ENCODE results near the gene CIAO1. TPM values are rescaled to one million over a fixed set of nuclear protein-coding genes. Genes with fewer than 3 reads are reported as not detected.

Gene CIAO1
- total and polyA plus RNA-seq, 2 of the 8 experiments (the other 6 are each of a cell fraction or from before 2014, with no cell fraction given) = 63.7 to 99.2 TPM

DNA sequence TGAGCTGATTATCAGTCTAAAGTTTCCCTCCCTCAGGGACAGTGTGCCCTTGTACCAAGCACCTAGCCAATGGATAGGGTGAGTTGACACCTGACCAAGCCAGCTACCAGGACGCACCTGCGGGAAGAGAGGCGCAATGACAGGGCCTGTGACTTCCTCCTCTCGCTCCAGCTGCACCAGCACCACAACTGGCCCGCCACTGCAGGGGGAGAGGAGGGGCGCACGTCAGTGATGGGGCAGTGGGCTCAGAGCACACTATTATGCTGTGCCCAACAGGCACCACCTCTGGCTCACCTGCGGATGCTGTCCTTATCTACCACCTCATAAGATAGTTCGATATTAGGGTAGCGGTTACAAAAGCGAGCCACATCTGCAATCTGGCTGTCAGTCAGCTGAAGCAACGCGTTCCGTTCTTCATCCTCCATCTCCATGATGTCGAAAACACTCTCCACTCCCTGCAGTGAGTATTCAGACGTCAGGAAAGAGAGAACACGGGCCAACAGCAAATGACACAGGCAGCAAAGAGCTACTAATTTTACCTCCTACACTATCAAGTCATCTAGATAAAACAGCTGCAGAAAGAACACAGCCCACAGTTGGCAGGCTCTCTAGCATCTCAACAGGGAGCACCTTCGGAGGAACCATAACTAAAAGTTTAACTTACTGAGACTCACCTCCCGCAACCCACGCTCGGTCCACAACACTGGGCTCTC lies 10.9 kb downstream of the CIAO1 start:
- Histone ChIP-seq H3K56ac (replicated peaks; ENCODE audit: insufficient read length, low read depth, low read length) (no peak overlapping the region), H4K5ac (ENCODE audit: insufficient read length, low read depth, low read length) (no peak overlapping the region), H4K20me1 (replicated peaks in 1 of 2; ENCODE audit: control insufficient read depth in 1 of 2, insufficient read depth in 2 of 2, low read length in 2 of 2) (peaks cover 0 to 18% of the 10 kb centered on the region in 2 experiments), H2BK20ac (ENCODE audit: low read length) (no peak overlapping the region), H3K79me1 (ENCODE audit: low read depth, low read length) (no peaks in the 10 kb centered on the region), H3K23ac (ENCODE audit: insufficient read length) (no peak overlapping the region), H3K4me2 (ENCODE audit: insufficient read depth in 1 of 2, low read depth in 2 of 2, low read length in 2 of 2) (no peak overlapping the region), H2BK15ac (ENCODE audit: low read length) (no peak overlapping the region), H3K27ac (ENCODE audit: low read depth, low read length) (no peak overlapping the region), H3K36me3 (ENCODE audit: control insufficient read depth in 2 of 4, insufficient read depth in 4 of 4, low read length in 3 of 4) (peaks cover 38 to 72% (median 64%) of the 10 kb centered on the region in 4 experiments), H2AK5ac (ENCODE audit: low read depth, low read length) (no peak overlapping the region), H2BK12ac (ENCODE audit: low read depth, low read length) (no peak overlapping the region), H3K14ac (ENCODE audit: insufficient read length) (no peak overlapping the region), H2AFZ (ENCODE audit: low read length) (no peak overlapping the region), H4K8ac (ENCODE audit: extremely low read depth, insufficient read depth, low read length) (no peak overlapping the region), H3K4me3 (ENCODE audit: extremely low read depth in 1 of 4, insufficient read depth in 2 of 4, low read depth in 3 of 4, low read length in 4 of 4) (no peak overlapping the region), H3K18ac (ENCODE audit: extremely low read depth, low read length) (no peak overlapping the region), H2BK5ac (ENCODE audit: low read depth, low read length) (no peak overlapping the region), H3K9me3 (ENCODE audit: insufficient read depth in 2 of 2, low read depth in 1 of 2, low read length in 1 of 2) (no peaks in the 10 kb centered on the region), H3K4ac (replicated peaks; ENCODE audit: insufficient read length, low read depth, low read length) (no peak overlapping the region), H2BK120ac (replicated peaks; ENCODE audit: low read depth, low read length) (no peak overlapping the region), H3K9ac (replicated peaks in 1 of 4; ENCODE audit: extremely low read depth in 1 of 4, low read depth in 3 of 4, low read length in 3 of 4) (no peak overlapping the region), H3K79me2 (ENCODE audit: control insufficient read depth in 1 of 2, insufficient read depth in 2 of 2, low read length in 2 of 2) (no peaks in the 10 kb centered on the region), H4K91ac (replicated peaks; ENCODE audit: insufficient read length, low read length) (no peak overlapping the region), H3K27me3 (replicated peaks in 1 of 4; ENCODE audit: control insufficient read depth in 3 of 4, extremely low read depth in 1 of 4, insufficient read depth in 3 of 4, low read length in 3 of 4) (no peaks in the 10 kb centered on the region; a peak in 1 of 7 replicates), H3K23me2 (ENCODE audit: low read depth, low read length) (no peaks in the 10 kb centered on the region), H3K4me1 (replicated peaks in 1 of 4; ENCODE audit: control insufficient read depth in 3 of 4, insufficient read depth in 4 of 4, low read length in 3 of 4) (no peaks in the 10 kb centered on the region)
- WGBS, 2 experiments (ENCODE audit: extremely low coverage in 1 of 2, insufficient coverage in 1 of 2, insufficient read length in 1 of 2, insufficient replicate concordance in 2 of 2, low coverage in 1 of 2, low lambda C conversion rate in 2 of 2, missing lambda C conversion rate in 1 of 2) = 91% methylated on average over 19 of the region's 21 CpGs; no CpG with 5 or more reads in 1 of the 2 experiments
- TF ChIP-seq RBBP5 (IDR thresholded peaks at IDR 0.05; ENCODE audit: borderline replicate concordance, low read depth, low read length) (no peak), SP1 (IDR thresholded peaks at IDR 0.05; ENCODE audit: low read depth, low read length) (no peak)
- ChIA-PET CTCF (ENCODE audit: partially characterized antibody) (interaction anchor here (1.0 to 1.5 kb wide), 3 partner anchors 10 to 23 kb away, joined by 3 to 6 read pairs (median 3); no protein-coding TSS in a partner anchor), POLR2A (ENCODE audit: partially characterized antibody) (interaction anchor here (0.6 to 1.7 kb wide), 8 partner anchors 10 to 1154 kb away, joined by 3 to 5 read pairs (median 3); partner anchors contain the start of gene SNRNP200)
- DNase-seq (ENCODE audit: low read depth in 1 of 2, low spot score in 2 of 2) (no peak), FAIRE-seq (no peak)

Data from H1 (cell line).